ENCODE measurements around the gene CGREF1. TPM values are rescaled to one million over a fixed set of nuclear protein-coding genes. Genes with fewer than 3 reads are reported as not detected.
A peak's percentile ranks its signal among the peaks of the same experiment; 100 is the strongest.

The CGREF1 gene
- total RNA-seq, 1 donor from 2014 or later, result 2.4 TPM

DNA sequence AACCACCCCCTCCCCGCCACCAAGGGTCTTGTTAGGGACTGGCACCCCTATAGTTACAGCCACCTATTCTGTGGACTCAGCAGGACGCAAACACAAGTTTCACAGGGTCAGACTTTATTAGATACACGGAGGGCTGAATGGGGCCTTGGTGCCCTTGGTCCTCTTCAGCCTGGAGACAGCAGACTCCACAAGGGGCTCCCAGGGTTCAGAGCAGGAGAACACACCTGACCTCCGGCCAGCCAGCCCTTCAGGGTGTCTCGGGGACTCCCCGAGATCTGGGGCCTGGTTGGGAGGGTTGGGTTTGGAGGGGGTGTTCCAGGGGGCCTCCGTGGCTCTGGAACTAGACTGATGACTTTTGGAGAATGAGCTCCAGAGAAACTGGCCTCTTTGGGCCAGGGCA lies 17.8 kb upstream of the CGREF1 start:
- H3K36me3 Mint-ChIP-seq, result no peaks in the 10 kb centered on the region
- no peaks in the 10 kb centered on the region for H3K9me3 Mint-ChIP-seq
- DNase-seq (ENCODE audit: extremely low spot score, unreplicated experiment), result no peak
- TF ChIP-seq, protein P1, sequence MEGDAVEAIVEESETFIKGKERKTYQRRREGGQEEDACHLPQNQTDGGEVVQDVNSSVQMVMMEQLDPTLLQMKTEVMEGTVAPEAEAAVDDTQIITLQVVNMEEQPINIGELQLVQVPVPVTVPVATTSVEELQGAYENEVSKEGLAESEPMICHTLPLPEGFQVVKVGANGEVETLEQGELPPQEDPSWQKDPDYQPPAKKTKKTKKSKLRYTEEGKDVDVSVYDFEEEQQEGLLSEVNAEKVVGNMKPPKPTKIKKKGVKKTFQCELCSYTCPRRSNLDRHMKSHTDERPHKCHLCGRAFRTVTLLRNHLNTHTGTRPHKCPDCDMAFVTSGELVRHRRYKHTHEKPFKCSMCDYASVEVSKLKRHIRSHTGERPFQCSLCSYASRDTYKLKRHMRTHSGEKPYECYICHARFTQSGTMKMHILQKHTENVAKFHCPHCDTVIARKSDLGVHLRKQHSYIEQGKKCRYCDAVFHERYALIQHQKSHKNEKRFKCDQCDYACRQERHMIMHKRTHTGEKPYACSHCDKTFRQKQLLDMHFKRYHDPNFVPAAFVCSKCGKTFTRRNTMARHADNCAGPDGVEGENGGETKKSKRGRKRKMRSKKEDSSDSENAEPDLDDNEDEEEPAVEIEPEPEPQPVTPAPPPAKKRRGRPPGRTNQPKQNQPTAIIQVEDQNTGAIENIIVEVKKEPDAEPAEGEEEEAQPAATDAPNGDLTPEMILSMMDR (conservative IDR thresholded peaks at IDR 0.05), result no peak
- no peak overlapping the region for H3K4me3 Mint-ChIP-seq
- peaks cover 15% of the 10 kb centered on the region for H3K27me3 Mint-ChIP-seq
- no peak overlapping the region for H3K27ac Mint-ChIP-seq
- H3K4me1 Mint-ChIP-seq (ENCODE audit: unreplicated experiment), result peaks cover 12% of the 10 kb centered on the region

DNA sequence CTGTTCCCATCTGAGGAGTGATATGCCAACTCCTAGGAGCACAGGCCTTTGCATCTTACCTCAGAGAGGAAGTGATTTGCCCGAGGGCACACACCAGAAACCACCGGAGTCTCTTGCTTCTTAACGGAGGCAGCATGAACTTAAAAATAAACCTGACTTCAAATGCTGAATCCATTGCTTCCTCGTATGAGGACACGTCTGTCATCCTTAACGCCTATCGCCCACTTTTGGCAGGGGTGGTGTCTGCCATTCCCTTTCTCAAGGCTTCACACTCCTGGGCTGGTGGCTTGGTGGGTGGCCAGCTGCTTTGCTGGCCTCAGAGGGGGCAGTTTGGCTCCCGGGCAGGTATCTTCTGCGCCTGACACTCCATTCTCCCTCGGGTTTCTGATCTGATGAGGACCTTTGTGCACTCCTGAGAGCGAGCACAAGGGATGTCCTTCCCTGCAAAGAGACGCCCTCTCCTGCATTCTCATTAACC lies 16.6 kb upstream of the CGREF1 start:
- peak overlapping the region; percentile 95 for H3K4me3 Mint-ChIP-seq
- H3K27ac Mint-ChIP-seq, result peak overlapping the region; percentile 86
- H3K36me3 Mint-ChIP-seq, result no peaks in the 10 kb centered on the region
- H3K27me3 Mint-ChIP-seq, result peaks cover 15% of the 10 kb centered on the region
- H3K9me3 Mint-ChIP-seq, result no peaks in the 10 kb centered on the region
- DNase-seq (ENCODE audit: extremely low spot score, unreplicated experiment), result no peak
- TF ChIP-seq, protein P1 (conservative IDR thresholded peaks at IDR 0.05), result no peak
- H3K4me1 Mint-ChIP-seq (ENCODE audit: unreplicated experiment), result peaks cover 12% of the 10 kb centered on the region

DNA sequence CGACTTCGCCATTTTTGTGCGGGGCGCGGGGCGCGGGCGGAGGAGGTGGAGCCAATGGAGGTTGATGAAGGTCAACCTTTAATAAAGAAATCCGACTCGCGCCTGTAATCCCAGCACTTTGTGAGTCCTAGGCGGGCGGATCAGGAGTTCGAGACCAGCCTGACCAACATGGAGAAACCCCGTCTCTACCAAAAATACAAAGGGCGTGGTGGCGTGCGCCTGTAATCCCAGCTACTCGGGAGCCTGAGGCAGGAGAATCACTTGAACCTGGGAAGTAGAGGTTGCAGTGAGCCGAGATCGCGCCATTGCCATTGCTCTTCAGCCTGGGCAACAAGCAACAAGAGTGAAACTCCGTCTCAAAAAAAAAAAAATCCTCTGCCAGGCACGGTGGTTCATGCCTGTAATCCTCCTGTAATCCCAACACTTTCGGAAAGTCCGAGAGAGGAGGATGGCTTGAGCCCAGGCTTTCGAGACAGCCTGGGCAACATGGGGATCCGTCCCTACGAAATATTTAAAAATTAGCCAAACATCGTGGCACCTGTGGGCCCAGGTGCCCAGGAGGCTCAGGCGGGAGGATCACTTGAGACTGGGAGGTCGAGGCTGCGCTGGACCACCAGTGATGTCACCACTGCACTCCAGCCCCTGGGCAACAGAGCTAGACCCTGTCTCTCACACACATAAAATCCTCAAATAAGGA lies 16.0 kb upstream of the CGREF1 start:
- Mint-ChIP-seq H3K27ac (peak overlapping the region; percentile 86), H3K4me1 (ENCODE audit: unreplicated experiment) (peaks cover 12% of the 10 kb centered on the region), H3K4me3 (peak overlapping the region; percentile 95), H3K9me3 (no peaks in the 10 kb centered on the region), H3K36me3 (no peaks in the 10 kb centered on the region), H3K27me3 (peaks cover 15% of the 10 kb centered on the region)
- TF ChIP-seq, protein P1 (conservative IDR thresholded peaks at IDR 0.05), result no peak
- no peak for DNase-seq (ENCODE audit: extremely low spot score, unreplicated experiment)

DNA sequence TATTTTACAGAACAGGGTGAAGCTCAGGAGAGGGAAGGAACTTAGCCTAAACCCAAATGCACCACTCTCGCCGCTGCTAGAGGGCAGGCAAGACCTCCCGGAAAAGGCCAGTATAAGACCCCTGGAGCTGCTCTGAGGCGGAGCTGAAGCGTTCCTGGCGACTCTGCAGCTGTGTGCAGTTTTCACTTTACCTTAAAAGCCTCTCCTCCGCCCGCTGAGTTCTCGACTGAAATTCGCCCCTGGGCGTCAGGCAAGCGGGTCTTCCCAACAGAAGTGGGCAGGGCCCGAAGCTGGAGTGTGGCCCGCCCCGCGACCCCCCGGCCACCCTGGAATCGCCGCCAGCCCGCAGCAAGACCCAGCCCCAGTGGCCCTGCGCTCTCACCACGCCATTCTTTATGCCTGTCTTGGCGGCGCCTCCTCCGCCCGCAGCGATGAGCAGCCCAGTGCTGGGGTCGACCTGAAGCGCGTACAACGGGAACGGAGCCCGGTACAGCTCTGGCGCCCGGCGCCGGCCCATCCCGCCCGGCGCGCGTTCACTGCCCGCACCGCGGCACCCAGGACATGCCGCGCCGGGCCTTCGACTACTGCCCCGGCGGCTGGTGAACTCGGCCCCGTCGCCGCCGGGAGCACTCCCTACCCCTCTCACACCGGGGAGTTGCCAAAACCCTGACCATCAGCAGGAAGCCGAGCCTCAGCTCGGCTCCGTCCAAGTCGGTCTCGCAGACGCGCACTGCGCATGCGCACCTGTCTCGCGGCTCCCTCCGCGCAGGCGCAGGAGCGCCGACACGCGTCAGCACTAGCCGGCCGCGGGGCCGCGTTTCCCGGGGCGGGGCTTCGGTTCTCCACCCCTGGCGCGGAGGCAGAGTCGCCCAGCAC lies 15.2 kb upstream of the CGREF1 start, which contains the start of gene PREB:
Gene PREB (minus strand): TSS at position 732 of the 876 bp plus-strand sequence. CDS start 215 bp downstream, at position 517.
- Mint-ChIP-seq H3K27ac (peak within 1 kb of the TSS; percentile 86), H3K27me3 (peaks cover 9% of the 10 kb centered on the region), H3K4me3 (peak within 1 kb of the TSS; percentile 95), H3K36me3 (peaks cover 4% of the 10 kb centered on the region), H3K9me3 (no peaks in the 10 kb centered on the region), H3K4me1 (ENCODE audit: unreplicated experiment) (peaks cover 12% of the 10 kb centered on the region)
- TF ChIP-seq, protein P1 (conservative IDR thresholded peaks at IDR 0.05), result peak; percentile 59
- DNase-seq (ENCODE audit: extremely low spot score, unreplicated experiment), result peak; percentile 100

DNA sequence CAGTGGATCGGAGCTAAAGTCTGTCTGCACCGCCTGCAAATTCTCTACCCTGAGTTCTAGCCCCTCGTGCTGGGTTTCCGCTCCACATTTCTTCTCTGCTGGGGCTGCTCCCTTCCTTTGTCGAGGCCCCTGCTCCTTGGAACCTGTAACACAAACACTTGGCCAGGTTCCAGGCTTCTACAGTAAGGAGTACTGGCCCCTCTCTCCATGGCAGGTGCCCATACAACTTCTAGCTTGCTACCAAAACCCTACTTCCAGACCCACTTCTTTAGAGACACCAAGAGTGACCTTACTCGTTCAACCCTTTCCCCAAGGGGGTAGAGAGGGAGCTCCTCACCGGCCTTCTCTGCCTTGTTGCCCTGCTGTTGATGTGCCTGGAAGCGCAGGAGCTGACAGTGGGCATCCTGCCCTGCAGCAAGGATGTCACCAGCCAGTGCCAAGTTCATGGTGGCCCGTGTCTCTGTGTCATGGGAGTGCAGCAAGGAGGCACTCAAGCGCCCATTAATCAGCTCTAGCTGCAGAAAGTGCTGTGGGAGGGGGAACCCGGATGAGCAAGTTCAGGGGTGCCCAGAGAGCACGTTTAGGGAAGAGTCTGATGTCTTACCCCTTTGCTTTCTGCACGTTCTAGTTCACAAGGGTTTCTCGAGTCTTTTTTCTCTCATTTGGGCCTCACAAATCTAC lies 14.4 kb upstream of the CGREF1 start:
- DNase-seq (ENCODE audit: extremely low spot score, unreplicated experiment), result no peak
- Mint-ChIP-seq H3K36me3 (peaks cover 8% of the 10 kb centered on the region), H3K4me1 (ENCODE audit: unreplicated experiment) (peaks cover 12% of the 10 kb centered on the region), H3K4me3 (peak overlapping the region; percentile 95), H3K9me3 (no peaks in the 10 kb centered on the region), H3K27me3 (peaks cover 5% of the 10 kb centered on the region), H3K27ac (peak overlapping the region; percentile 78)
- TF ChIP-seq, protein P1 (conservative IDR thresholded peaks at IDR 0.05), result no peak
